ENCODE results near the gene VTN. TPM values are rescaled to one million over a fixed set of nuclear protein-coding genes. Genes with fewer than 3 reads are reported as not detected.

Gene VTN
- total RNA-seq, 1 donor from 2014 or later: 0.18 TPM

DNA sequence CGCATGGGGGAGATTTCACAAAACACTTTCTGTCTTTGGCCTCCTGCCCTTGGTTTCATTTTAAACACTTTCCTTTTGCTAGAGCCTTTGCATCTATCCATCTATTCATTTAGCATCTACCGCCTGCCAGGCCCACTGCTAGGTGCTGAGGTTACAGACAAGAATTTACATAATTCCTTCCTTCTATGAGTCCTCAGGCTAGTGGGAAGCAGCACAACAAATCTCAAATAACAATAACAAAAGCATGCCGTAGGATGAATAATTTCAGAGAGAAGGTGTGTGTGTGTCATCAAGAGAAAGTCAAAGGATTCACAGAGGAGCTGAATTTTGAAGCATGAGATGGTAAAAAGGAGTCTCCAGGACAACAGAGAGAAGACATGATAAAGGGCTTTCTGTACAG, 42.0 kb upstream of the VTN start:
- no peak overlapping the region for H3K4me3 Mint-ChIP-seq
- H3K4me1 Mint-ChIP-seq: peaks cover 4% of the 10 kb centered on the region
- CTCF ChIA-PET: interaction anchor here (1.6 kb wide), 1 partner anchor 55 kb away, joined by 3 read pairs; the partner anchor contains the start of gene POLDIP2
- DNase-seq: no peak
- ATAC-seq (ENCODE audit: low read depth): no peak
- H3K9me3 Mint-ChIP-seq: no peaks in the 10 kb centered on the region
- TF ChIP-seq, protein P1, sequence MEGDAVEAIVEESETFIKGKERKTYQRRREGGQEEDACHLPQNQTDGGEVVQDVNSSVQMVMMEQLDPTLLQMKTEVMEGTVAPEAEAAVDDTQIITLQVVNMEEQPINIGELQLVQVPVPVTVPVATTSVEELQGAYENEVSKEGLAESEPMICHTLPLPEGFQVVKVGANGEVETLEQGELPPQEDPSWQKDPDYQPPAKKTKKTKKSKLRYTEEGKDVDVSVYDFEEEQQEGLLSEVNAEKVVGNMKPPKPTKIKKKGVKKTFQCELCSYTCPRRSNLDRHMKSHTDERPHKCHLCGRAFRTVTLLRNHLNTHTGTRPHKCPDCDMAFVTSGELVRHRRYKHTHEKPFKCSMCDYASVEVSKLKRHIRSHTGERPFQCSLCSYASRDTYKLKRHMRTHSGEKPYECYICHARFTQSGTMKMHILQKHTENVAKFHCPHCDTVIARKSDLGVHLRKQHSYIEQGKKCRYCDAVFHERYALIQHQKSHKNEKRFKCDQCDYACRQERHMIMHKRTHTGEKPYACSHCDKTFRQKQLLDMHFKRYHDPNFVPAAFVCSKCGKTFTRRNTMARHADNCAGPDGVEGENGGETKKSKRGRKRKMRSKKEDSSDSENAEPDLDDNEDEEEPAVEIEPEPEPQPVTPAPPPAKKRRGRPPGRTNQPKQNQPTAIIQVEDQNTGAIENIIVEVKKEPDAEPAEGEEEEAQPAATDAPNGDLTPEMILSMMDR (IDR thresholded peaks at IDR 0.05): no peak
- intact Hi-C loops (cut with micrococcal nuclease): no loop called here
- no peaks in the 10 kb centered on the region for H3K36me3 Mint-ChIP-seq (ENCODE audit: low read depth)
- H3K27ac Mint-ChIP-seq: no peak overlapping the region
- H3K27me3 Mint-ChIP-seq: peaks cover 16% of the 10 kb centered on the region
- POLR2A ChIA-PET: no interaction called here

DNA sequence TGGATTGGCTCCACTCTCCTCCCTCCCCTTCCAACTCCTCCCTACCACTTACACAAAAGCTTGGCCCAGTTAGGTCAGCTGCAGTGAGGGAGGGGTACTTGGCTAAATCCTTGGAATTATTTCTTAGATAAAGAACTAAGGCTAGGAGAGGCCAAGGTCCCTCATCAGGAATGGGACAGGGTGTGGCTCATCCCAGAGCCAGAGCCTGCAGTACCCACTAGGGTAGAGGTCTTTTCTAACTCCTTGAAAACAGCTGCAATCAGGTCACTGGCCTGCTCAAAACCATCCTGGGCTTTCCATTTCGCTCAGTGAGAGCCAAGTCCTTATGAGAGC, 37.8 kb upstream of the VTN start:
- Mint-ChIP-seq H3K27me3 (peaks cover 4% of the 10 kb centered on the region), H3K9me3 (no peaks in the 10 kb centered on the region), H3K4me1 (peaks cover 8% of the 10 kb centered on the region), H3K27ac (no peak overlapping the region), H3K4me3 (no peak overlapping the region), H3K36me3 (ENCODE audit: low read depth) (no peaks in the 10 kb centered on the region)
- ChIA-PET CTCF (interaction anchor here (5.1 kb wide), 1 partner anchor 9 kb away, joined by 26 read pairs; no protein-coding TSS in a partner anchor), POLR2A (no interaction called here)
- ATAC-seq (ENCODE audit: low read depth) (no peak), DNase-seq (no peak)
- intact Hi-C loops (cut with micrococcal nuclease): no loop called here
- TF ChIP-seq, protein P1 (IDR thresholded peaks at IDR 0.05): no peak

DNA sequence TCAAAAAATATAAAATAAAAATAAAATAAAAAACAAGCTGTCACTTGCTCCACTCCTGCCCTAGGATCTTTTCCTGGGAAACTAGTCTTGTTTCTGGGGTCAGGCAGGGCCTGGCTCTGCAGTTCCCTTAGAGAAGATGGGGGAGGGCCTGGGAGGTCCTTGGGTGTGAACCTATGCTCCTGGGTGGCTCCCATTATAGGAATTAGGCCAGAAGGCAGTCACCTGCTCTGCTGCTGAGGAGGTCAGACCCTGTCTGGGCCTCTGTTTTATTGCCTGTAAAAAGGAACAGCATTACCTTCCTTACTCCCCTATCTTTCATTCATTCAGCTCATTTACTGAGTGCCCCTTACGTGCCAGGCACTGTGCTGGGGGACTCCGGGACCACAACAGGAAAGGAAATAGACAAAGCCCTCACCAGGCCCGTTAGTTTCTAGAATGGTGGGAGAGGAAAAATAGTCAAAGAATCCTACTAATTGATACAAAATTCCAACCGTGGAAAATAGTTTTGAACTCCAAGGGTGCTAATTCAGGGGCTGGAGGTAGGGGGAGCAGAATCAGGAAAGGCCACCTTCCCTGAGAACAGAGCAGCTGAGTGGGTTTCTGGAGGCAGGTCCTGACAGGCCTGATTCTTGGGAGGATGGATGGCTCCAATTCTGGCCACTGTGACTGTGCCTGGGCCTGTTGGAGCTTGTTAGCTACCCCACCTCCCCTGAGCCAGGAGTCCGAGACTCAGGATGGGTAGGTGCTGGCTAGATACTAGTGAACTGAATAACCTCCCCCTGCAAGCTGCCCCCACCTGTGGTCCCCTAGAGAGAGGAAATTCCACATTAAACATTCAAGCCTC, 37.2 kb upstream of the VTN start:
- no peak overlapping the region for H3K27ac Mint-ChIP-seq
- intact Hi-C loops (cut with micrococcal nuclease): no loop called here
- DNase-seq (no peak), ATAC-seq (ENCODE audit: low read depth) (no peak)
- peaks cover 8% of the 10 kb centered on the region for H3K4me1 Mint-ChIP-seq
- H3K36me3 Mint-ChIP-seq (ENCODE audit: low read depth): no peaks in the 10 kb centered on the region
- POLR2A ChIA-PET: no interaction called here
- TF ChIP-seq, protein P1 (IDR thresholded peaks at IDR 0.05): no peak
- H3K27me3 Mint-ChIP-seq: peaks cover 4% of the 10 kb centered on the region
- CTCF ChIA-PET: interaction anchor here (5.1 kb wide), 1 partner anchor 9 kb away, joined by 26 read pairs; no protein-coding TSS in a partner anchor
- H3K4me3 Mint-ChIP-seq: peak overlapping the region; percentile 24
- no peaks in the 10 kb centered on the region for H3K9me3 Mint-ChIP-seq

DNA sequence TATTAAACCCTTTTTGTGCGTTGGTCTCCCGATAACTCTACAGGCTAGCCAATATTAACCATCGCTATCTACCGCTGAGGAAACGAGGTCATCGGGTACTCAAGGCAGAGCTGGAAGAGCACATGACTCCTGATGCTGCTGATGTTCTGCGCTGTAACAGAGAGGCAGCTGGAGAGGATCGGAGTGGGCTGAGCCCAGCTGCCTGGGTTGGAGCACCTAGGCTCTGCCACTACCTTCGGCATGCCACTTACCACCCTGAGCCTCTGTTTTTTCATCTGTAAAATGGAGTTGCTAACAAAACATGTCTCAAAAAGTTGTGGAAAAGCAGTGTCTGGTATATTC, 36.3 kb upstream of the VTN start:
- CTCF ChIA-PET: interaction anchor here (5.1 kb wide), 1 partner anchor 10 kb away, joined by 26 read pairs; no protein-coding TSS in a partner anchor
- ATAC-seq (ENCODE audit: low read depth): no peak
- Mint-ChIP-seq H3K27me3 (peaks cover 4% of the 10 kb centered on the region), H3K4me3 (peak overlapping the region; percentile 83), H3K9me3 (no peaks in the 10 kb centered on the region), H3K27ac (no peak overlapping the region), H3K4me1 (peaks cover 8% of the 10 kb centered on the region), H3K36me3 (ENCODE audit: low read depth) (no peaks in the 10 kb centered on the region)
- intact Hi-C loops (cut with micrococcal nuclease): loop anchor here (1.0 kb wide), 3 partner anchors 11 to 71 kb away; partner anchors contain the start of genes IFT20, SARM1 and TNFAIP1
- no peak for DNase-seq
- TF ChIP-seq, protein P1 (IDR thresholded peaks at IDR 0.05): no peak
- POLR2A ChIA-PET: interaction anchor here (1.0 kb wide), 1 partner anchor 10 kb away, joined by 3 read pairs; no protein-coding TSS in a partner anchor

Measured in activated B cell treated with CpG ODN at 0.5 μM for 24 hours (primary cell).